HG03378 (cell line): ENCODE results near the gene AHR.
"Not testable (repeated sequence)": the region's sequence is repeated elsewhere in the genome, so short reads cannot be mapped to it uniquely, and the experiment has no call there.

ENCODE experiments used
- ATAC-seq: cut with Tn5 transposase; IDR thresholded peaks from one replicate; pipeline ENCODE4 v1.9.1; 2021; ENCODE audit warnings: mild to moderate bottlenecking, moderate library complexity; ENCODE audit not compliant: unreplicated experiment

AHR gene

DNA sequence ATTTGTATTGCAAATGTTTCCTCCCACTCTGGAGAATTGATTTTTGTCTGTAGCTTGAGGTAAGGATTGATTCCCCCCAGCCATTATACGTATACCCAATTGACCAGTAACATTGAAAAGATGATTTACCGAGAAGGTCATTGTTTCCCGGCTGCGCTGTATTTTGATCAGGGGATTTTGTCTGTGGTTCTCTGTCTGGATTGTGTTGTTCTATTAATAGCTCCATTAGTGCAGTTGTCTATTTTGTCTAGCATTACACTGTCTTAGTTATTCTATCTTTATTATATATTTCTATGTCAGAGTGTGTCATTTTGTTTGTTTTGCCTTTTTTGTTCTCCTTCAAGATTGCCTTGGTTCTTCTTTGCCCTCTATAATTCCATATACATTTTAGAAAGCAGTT is 37.7 kb downstream of the AHR start:
- ATAC-seq, result no peak

DNA sequence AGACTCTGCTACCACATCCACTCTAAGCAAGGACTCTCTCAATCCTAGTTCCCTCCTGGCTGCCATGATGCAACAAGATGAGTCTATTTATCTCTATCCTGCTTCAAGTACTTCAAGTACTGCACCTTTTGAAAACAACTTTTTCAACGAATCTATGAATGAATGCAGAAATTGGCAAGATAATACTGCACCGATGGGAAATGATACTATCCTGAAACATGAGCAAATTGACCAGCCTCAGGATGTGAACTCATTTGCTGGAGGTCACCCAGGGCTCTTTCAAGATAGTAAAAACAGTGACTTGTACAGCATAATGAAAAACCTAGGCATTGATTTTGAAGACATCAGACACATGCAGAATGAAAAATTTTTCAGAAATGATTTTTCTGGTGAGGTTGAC is 40.7 kb downstream of the AHR start:
- no peak for ATAC-seq

DNA sequence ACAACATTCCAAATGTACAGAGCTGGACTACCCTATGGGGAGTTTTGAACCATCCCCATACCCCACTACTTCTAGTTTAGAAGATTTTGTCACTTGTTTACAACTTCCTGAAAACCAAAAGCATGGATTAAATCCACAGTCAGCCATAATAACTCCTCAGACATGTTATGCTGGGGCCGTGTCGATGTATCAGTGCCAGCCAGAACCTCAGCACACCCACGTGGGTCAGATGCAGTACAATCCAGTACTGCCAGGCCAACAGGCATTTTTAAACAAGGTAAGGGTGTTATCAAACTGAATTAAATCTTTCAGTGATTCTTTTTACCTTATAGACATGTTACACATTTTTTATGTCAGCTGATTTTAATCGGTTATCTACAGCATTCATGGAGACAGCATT is 41.5 kb downstream of the AHR start:
- no peak for ATAC-seq

DNA sequence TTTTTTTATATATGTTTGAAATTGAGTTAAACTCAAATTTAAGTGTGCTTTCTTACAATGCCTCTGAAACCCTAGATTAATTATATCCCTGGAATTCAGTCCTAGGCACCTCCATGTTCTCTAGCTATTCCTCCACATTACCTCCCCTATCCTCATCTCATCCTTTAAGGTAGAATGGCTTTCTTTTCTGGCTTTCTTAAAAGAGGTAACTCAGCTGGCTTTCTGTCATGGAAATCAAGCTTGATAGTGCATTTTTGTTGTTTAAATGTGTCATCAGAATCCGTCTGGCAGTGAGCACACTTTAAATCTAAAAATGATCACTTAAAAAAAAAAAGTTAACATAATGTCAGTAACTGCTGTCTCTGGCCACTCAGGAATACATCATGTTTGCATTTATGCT is 42.2 kb downstream of the AHR start:
- no peak for ATAC-seq

DNA sequence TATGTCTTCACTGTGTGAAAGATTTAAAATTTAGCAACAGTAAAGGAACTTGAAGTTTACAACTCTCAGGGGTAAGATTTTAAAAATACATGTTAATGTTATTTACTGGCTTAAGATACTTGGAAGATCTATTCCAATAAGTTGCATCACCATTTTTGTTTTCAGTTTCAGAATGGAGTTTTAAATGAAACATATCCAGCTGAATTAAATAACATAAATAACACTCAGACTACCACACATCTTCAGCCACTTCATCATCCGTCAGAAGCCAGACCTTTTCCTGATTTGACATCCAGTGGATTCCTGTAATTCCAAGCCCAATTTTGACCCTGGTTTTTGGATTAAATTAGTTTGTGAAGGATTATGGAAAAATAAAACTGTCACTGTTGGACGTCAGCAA is 44.3 kb downstream of the AHR start:
- ATAC-seq, result no peak

DNA sequence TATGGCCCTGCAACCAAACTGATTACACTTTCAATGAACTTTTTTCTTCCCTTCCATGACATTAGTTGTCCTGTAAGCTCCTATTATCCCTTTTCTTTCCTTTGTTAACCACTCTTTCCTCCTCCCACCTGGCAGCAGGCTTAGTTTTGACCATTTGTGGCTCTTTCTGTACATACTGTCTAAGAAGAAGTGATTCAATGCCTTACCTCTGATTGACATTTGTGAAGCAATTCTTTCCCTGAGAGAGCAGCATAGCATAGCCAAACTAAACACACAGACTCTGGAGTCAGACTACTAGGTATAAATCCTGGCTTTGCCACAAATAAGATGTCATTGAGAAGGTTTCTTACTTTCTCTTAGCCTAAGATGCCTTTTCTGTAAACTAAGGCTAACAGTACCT is 48.9 kb downstream of the AHR start:
- ATAC-seq, result no peak

GRCh38 chr7:17348932-17349331 is 50.5 kb downstream of the AHR start:
- not testable (repeated sequence) for ATAC-seq

DNA sequence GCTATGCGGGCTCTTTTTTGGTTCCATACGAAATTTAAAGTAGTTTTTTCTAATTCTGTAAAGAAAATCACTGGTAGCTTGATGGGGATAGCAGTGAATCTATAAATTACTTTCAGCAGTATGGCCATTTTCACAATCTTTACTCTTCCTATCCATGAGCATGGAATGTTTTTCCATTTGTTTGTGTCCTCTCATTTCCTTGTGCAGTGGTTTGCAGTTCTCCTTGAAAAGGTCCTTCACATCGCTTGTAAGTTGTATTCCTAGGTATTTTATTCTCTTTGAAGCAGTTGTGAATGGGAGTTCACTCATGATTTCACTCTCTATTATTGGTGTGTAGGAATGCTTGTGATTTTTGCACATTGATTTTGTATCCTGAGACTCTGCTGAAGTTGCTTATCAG is 51.9 kb downstream of the AHR start:
- not testable (repeated sequence) for ATAC-seq

DNA sequence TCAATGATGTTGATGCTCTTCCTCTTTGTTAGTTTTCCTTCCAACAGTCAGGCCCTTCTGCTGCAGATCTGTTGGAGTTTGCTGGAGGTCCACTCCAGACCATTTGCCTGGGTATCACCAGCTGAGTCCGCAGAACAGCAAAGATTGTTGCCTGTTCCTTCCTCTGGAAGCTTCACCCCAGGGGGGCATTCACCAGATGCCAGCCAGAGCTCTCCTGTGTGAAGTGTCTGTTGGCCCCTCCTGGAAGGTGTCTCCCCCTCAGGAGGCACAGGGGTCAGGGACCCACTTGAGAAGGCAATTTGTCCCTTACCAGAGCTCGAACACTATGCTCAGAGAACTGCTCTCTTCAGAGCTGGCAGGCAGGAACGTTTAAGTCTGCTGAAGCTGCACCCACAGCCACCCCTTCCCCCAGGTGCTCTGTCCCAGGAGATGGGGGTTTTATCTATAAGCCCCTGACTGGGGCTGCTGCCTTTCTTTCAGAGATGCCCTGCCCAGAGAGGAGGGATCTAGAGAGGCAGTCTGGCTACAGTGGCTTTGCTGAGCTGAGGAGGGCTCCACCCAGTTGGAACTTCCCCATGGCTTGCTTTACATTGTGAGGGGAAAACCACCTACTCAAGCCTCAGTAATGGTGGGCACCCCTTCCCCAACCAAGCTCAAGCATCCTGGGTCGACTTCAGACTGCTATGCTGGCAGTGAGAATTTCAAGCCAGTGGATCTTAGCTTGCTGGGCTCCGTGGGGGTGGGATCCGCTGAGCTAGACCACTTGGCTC is 55.4 kb downstream of the AHR start:
- ATAC-seq, result not testable (repeated sequence)

DNA sequence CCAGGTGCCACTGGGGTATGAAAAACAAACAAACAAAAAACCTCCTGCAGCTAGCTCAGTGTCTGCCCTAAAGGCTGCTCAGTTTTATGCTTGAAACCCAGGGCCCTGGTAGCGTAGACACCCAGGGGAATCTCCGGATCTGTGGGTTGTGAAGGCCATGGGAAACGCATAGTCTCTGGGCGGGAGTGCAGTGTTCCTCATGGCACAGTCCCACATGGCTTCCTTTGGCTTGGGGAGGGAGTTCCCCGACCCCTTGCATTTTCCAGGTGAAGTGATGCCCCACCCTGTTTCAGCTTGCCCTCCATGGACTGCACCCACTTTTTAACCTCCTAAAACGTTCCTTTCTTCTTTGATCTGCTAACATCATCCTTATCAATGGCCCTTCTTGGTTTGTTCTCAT is 56.0 kb downstream of the AHR start:
- ATAC-seq, result no peak

DNA sequence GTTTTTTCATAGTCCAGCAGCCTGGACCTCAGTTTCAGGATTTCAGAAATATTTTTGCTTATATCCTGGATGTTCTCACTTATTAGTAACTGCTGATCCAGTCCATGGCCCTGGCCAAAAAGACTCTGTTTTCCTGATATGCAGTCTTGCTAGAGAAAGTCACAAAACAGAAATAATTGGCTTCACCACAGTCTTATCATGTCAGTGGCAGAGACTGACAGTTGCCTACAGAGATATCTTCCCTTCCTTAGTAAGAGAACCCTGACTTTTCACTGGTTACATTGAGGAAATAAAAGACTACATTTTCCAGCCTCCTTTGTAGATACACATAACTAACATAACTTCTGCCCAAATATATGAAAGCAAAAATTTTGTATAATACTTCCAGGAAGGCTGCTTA is 56.6 kb downstream of the AHR start:
- ATAC-seq, result no peak

DNA sequence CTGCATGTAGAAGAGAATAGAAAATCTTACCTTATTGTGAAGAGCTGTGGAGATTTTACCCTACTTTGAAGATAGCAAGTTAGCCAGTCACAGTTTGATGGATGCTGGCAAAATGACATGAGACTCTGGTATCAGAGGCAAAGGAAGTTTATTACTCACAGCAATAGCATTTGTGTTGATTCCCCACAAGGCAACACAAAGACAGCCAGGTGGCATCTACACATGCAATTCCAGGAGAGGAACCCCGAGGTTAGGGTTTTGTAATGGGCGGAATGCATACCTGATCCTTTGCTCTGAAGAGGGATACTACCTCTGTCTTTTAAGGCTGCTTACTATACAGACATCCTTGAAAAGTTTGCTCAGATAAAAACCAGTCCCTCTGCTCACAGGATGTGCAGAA is 59.5 kb downstream of the AHR start:
- ATAC-seq, result no peak

GRCh38 chr7:17359610-17360009 is 61.2 kb downstream of the AHR start:
- no peak for ATAC-seq

DNA sequence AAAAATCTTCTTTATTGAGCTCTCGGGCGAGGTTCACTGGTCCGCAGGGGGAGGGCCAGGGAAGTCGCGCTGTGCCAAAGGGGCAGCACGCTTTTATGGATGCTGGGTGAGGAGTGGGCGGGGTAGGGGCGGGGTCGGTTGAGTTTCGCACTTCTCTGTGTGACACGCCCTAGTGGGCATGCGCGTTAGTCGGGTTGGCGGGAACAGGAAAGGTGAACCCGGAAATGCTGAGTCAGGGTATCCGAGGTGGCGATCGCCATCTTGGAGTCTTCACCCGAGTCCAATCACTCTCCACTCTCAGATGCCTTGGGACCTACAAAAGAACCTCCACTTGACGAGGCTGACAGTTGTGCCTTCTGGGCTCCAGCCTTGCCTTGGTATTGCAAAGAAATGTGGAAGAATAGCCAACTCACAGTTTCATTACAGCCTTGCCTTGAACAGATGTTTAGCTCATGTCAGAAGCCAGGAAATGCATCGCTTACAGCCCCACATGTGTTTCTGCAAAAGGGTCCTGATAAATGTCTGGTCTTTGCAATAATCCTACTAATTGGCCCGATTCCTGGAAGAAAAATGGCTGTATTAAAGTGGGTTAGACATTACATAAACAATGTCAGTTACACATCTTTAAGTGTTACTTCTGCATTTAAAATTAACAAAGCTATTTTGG is 64.1 kb downstream of the AHR start:
- no peak for ATAC-seq

DNA sequence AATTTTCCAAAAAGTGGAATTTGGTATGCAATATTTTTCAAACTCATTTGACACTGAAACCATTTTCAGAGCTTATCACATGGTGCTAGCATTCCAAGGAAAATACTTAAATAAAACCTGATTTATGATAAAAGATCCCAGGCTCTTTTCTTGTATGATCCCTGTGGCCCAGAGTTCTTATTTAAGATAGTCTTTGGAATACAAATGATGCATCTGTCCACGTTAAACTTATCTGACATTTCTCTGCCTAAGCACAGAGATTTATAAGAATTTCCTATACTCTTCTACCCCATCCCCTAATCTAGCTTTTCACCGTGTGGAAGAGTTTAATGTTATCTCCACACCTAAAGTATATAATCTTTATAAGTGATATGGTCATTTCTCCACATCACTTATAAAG is 66.2 kb downstream of the AHR start:
- ATAC-seq, result no peak

DNA sequence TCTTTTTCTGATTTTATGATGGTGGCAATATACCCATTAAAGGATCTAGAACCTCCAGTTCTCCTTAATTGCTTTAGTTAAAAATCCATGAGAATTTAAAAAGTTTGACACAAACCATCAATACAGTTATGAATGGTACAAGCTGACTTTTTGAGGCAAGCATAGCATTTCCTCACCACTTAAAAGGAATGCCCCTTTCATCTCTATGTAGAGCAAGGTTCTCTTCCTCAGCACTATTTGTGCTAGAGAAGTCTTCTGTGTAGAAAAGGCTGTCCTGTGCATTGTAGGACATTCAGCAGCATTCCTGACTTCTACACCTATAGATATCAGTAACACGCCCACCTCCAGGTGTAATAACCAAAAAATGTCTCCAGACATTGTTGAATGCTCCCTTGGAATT is 67.3 kb downstream of the AHR start:
- no peak for ATAC-seq

- no peak for ATAC-seq
Measured at GRCh38 chr7:17367502-17367901, 69.0 kb downstream of the AHR start.

- ATAC-seq, result no peak
Measured at GRCh38 chr7:17368856-17369524, 70.5 kb downstream of the AHR start.

GRCh38 chr7:17369691-17370426 is 71.4 kb downstream of the AHR start:
- ATAC-seq, result no peak

DNA sequence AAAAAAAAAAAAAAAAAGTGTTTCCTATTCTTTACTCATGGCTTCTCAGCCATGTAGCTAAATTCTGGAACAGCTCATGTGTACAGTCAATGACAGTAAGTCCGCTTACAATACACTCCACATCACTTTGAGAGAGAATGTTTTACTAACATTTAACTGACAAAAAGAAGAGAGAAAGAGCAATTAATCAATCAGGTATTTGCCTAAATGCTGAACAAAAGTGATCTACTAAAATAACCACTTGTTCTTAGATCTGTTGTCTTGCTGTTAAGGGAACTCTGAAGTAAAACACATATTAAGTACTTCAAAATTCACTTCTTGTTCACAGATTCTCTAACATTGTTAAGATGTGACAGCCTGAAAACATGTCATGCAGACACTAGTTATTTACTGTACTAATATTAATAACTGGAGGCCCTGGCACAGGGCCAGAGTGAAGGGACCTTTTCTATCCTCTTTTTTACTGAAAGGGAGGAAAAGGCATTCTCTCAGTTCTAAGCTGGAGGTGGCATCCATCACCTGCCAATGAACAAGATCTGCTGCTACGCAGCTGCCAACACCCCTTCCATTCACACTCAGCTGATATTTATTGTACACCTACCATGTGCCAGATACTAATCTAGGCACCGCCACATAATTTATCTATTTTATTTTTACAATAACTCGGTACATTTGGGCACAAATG is 72.6 kb downstream of the AHR start:
- no peak for ATAC-seq
